ENCODE measurements around the gene TIMP2.
"Not testable (repeated sequence)": the region's sequence is repeated elsewhere in the genome, so short reads cannot be mapped to it uniquely, and the experiment has no call there.

- not testable (repeated sequence) for TF ChIP-seq CTCF (conservative IDR thresholded peaks at IDR 0.05; ENCODE audit: low read length); EZH2phosphoT487 (IDR thresholded peaks at IDR 0.05; ENCODE audit: borderline replicate concordance, low read depth, low read length)
Observed at GRCh38 chr17:78945455-78945854, 20.3 kb upstream of the TIMP2 start.

All from OCI-LY7 (cell line).